Hepatocyte (in vitro differentiated cells): ENCODE measurements around the gene TMEM106C.

ENCODE experiments used
- CTCF ChIP-seq: fragments of 200-600 bp; sonication (generic); IDR thresholded peaks from 2 replicates; pipeline ENCODE4 v1.5.1; 2016; ENCODE audit warnings: antibody characterized with exemption, mild to moderate bottlenecking; ENCODE audit not compliant: poor library complexity
- EZH2 ChIP-seq: fragments of 200-600 bp; sonication (generic); IDR thresholded peaks from 2 replicates; pipeline ENCODE4 v1.6.1; 2016; ENCODE audit warnings: antibody characterized with exemption, mild to moderate bottlenecking, borderline replicate concordance

DNA sequence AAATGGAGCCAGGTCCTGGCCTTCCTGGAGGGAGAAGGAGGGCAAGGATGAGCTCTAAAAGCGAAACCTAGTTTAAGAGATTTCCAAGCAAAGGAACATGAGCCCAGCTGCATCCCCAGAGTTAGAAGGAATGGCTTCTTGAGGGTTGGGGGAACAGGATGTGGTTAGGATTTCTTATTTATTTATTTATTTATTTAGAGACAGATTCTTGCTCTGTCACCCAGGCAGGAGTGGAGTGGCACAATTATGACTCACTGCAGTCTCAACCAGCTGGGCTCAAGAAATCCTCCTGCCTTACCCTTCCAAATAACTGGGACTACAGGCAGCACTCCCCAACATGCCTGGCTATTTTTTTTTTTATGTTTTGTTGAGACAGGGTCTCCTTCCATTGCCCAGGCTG is 25.3 kb upstream of the TMEM106C start:
- TF ChIP-seq CTCF = no peak
- TF ChIP-seq EZH2 = no peak
